Ammon's horn (tissue), 1 donor: ENCODE data around the gene MSX1.

Source experiments
- DNase-seq: peaks from one replicate; pipeline ENCODE4 v3.0.0-alpha.2; 2016; ENCODE audit warnings: low spot score

The MSX1 gene

DNA sequence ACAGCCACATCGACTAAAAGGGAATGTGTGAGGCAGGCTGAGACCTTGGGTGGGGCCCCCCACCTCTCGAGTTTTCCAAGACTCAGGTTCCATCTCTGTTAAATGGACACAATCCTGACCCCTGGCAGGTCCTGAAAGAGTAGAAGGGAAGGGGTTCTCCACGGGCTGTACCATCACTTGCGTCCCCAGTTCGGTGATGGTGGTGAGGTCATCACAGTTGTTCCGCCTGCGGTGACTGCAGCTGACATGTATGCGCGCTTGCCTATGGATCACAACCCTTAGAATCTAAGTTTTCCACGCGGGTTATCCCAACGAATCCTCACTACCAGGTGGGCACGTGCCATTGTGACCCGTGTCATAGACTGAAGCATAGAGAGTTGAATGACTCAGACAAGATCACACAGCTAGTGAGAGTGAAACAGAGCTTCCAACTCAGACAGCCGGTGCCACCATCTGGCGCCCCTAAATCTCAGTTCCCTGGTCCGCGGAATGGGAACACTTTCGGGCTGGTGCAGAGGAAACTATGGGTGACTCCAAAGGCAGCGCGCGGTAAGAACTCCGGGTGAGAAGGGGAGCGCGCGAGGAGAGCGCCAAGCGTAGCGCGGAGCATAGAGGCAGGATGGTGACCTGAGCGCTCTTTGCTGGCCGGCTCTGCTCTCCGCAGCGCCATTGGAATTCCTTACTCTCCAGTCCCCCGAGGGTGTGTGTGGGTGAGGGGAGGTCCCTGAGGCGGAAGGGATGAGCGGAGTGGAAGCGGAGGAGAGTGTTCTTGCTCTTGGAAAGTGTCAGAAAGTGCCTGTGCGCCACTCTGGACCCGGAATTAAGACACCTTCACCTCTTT, 10.5 kb downstream of the MSX1 start:
- DNase-seq: no peak

DNA sequence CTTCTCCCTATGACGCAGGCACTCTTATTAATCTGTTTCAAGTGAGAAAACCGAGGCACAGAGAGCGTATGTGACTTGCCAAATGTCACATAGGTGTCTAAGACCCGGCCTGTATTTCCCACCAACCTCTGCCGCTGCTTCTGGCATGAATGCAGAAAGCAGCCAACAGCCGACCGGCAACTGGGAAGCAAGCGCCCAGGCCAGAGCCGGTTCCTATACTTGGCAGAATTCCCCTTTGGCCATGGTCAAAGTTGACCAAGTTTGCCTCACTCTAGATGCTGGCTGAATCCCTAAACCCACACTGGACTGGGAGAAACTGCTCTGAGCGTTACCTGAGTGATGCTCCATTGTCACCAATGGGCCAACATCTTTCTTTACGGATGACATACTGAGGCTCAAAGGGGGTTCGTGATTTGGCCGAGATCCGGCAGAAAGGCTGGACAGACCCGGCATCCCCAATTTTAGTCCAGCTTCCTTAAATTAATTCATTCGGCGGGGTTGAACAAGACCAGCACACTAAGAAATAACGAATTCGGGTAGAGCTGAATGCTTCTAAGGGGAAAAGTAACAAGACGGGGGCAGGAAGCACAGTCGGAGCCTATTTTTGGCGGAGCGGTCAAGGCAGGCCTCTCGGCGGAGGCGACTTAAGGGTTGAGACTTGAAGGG, 11.2 kb downstream of the MSX1 start:
- no peak for DNase-seq

DNA sequence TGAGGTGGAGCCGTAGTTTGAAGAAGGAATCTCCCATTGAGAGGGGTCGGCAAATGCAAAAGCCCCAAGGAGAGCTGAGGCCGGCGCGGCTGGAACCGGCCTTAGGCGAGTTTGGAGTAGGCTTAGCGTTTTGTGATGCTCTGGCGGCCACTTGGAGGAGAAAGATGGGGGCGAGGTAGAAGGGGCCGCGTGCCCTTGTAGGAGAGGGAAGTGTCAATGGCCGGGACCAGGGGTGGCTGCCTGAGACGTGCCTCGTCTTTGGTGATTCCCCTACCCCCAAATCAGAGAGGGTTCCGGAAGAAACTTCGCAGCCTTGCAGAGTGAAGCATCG, 11.7 kb downstream of the MSX1 start:
- DNase-seq: no peak

DNA sequence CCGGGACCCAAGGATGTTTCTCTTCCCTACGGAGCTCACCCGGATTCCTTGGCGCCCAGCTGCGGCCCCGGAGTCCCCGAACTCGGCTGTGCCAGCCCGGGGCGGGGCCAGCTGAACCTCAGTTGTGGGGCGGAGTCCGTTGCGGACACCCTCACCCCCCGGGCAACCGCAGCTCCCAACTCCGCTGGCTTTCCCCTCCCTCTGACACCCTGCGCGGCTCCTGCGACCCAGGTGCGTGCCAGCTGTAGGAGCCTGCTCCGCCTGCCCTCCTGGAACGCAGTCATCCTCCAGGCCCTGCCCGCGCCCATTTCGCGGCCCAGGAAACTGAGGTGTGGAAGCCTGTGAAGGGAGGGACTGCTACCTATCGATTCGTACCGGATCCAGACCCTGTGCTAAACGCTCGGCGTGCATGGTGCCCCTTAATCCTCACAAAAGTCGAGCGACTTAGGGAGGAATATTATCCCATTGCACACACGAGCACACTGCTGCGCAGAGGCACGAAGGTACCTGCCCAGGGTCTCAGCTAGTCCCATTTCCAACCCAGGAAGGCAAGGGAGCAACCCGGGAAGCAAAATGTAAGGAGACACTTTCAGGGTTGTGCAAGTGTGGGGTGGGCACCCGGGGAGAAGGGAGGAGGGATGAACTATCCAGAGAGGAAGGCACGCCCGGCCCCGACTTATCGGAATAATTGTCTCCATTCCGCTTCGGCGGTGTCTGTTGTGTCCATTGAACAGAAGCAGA, 12.3 kb downstream of the MSX1 start:
- no peak for DNase-seq

DNA sequence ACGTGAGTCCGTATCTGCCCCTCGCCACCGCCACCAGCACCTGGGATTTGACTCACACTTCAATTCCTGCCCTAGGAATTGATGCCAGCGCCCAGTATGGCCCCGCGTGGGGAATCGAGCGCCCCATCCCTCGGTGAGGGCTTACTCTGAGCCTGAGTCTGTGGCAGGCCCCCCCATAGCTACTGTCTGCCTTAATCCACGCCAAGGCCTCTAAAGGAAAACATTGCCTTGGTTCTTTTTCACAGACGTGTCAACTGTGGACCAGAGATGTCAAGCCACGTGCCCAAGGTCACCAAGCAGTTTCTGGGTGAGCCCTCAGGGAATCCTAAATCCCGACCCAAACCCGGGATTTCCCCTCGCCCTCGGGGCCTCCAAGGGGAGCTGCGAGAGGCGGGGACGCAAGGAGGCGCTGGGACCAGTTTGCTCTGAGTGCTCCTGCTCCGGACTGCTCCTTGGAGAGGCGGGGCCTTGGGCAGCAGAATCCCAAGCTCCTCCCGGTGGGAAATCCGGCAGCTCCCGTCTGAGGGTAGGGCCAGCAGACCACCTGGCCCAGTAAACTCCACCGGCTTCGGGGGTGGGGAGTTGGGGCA, 12.9 kb downstream of the MSX1 start:
- DNase-seq: no peak

DNA sequence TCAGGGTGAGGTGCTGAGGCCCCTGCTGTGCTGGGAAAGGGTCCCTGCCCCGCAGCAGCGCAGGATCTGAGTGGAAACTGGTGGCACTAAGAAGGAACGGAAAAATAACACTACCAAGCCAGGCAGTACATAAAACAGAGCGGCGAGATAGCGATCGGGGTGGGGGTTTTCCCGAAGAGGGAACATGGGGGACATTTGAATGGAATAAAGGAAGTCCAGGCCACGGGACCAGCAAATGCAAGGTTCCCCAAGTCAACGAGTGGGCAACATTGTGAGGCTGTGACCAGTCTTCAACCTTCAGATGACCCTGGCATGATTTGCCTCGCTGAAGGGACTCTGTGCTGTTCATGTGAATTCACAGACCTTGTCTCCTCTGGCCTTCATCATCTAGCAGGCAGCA, 13.7 kb downstream of the MSX1 start:
- no peak for DNase-seq

DNA sequence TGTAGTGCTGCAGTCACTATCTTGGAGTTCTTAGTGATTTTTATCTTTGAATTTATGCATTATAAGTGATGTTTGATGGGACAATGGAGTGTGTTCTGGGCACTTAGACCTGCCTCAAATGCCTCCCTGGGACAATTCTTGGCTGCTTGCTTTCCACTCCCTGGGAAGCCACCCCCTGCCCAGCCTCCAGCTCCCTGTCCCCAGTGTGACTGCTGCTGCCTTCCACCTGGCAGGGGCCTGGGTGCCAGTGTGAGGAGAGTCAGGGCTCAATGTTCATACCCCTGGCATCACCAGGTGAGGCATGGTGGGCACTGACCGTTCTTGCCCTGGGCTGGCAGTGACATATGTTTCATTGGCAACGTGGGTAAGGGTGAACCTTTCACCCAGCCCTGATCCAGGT, 14.8 kb downstream of the MSX1 start:
- no peak for DNase-seq

DNA sequence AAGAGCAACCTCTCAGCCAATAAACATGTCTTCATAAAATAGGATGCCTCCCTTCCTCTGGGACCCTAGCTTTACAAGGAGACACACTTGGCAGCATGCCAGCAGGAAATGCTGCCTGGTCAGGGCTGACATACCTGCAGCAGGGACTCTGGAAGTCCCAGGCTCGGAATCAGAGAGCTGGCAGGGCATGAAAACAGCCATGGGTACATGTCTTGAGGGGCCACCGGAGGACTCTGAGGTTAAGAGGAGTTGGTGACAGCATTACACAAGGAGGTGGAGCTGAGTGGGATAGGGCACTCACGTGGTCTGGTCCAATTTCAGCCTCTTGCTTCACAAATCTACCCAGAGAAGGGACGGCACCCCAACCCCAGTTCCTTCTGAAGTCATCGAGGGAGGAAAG, 15.7 kb downstream of the MSX1 start:
- no peak for DNase-seq

DNA sequence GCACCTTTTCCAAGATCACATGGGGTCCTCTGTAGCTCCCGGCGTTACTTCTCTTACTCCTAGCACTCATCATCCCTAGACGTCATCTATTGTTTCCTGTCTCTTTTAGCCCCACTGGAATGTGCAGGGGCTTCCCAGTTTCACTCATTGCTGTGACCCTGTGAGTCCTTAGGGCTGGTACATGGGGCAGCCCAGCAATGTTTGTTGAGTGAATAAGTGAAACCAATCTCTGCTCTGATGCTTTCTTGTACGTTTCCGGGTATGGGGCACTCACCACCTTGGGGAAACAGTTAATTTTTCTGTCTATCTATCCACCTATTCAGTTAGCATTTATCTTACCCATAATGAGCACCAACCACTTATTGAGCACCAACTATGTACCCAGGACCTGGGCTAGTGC, 16.1 kb downstream of the MSX1 start:
- DNase-seq: no peak

DNA sequence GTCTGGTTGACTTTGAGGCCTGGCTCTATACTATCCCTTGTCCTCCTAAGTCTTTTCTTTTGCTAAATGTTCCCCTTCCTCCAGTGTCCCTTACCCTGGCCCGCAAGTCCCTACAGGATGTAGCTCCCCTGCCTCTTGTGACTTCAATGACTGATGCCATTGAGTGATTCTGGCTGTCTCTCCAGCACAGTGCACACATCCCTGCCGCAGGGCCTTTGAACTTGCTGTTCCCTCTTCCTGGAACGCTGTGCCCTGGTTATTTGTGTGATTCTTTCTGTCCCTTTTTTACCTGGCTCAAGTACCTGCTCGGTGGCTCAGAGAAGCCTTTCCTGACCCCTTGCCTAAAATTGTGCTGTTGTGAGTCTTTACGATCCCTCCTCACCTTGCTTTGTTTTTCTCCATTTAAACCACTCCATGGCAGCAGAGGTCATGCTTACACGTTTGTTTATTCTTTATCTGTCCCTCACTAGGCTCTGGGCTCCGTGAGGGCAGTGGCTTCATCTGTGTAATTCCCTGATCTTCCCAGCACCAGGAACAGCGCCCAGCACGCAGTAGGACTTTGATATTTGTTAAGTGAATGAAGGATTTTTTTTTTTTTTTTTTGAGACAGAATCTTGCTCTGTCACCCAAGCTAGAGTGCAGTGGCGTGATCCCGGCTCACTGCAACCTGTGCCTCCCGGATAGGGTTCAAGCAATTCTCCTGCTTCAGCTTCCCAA, 17.6 kb downstream of the MSX1 start:
- no peak for DNase-seq

DNA sequence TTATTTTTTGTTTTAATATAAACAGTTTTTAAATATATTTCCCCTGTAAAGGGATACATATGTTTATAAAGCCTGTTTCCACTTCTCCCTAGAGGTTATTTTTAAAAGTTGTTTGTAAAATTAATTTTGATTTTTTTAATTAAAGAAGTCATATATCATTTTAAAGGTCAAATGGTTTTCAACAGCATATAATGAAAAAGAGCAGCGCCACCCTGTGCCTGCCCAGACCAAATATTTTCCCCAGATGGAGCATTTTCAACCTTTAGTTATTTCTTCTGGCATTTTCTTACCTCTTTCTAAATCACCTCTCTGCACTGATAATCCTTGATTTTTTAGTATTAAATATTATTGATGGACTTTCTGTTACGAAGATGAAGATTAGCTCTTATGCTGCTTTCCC, 21.0 kb downstream of the MSX1 start:
- no peak for DNase-seq

DNA sequence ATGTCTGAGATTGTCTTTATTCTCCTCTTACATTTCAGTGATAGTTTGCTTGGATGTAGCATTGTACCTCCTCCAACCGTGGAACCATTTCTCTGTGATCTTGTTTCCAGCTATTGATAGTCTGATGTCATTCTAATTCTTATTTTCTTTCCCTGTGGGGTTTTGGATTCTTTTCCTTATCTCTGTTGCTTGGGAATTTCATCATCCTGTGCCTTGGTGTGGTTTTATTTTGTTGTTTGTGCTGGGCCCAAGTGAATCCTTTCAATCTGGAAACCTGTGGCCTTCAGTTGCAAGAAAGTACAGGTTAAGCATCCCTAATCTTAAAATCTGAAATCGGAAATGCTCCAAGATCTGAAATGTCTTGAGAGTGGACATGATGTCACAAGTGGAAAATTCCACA, 22.0 kb downstream of the MSX1 start:
- no peak for DNase-seq

DNA sequence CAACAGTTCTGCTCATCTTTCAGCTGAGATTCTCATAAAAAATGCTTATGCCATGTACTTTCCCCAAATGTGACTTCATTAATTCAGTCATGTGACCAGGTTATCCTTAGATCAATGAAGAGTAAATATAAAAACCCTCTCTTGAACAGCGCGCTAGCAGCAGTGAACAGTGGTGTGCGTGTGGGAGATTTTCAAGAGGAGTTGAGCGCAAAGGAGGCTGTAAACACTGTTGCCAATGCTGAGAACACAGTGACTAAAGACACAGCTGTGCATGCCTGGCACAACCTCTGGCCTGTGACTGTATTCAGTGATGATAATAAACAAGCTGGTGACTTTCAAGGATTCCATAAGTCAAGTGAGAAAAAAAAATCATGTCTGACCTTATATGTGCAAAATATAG, 25.1 kb downstream of the MSX1 start:
- peak; percentile 30 for DNase-seq

DNA sequence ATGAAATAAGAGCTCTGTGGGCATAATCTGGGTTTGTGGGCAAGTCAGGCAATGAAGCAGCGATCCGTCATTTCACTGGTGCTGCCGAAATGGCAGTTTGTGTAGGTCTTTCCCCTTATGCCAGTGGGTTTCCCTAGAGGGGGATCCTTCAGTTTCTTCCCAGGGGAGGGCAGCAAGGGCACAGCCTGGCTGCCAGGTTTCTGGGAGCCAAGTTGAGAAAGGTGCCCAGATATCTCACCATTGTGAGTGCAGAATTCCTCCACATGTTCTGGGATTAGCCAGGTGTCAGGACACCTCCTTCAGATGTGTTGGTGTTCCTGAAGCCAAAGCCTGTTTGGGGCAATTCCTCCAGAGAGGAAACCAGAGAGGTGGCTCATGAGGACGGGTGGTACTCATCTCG, 28.0 kb downstream of the MSX1 start:
- DNase-seq: no peak

DNA sequence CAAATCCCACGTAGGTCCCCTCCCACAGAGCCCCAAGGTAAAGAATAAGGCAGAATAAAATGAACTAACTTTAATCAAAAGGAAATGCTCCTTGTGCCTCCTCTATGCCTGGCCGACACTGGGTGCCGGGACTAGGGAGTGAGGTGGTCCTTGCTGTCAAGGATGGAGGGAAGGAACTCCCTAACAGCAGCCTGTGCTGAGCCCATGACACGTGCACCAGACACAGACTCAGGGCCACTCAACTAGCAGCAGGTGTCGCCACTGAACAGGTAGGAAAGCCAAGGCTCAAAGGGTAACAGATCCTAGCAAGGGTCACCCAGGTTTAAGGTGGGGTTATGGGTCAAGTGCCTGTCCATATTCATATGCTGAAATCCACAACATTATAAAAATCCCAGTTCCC, 29.2 kb downstream of the MSX1 start:
- DNase-seq: no peak

DNA sequence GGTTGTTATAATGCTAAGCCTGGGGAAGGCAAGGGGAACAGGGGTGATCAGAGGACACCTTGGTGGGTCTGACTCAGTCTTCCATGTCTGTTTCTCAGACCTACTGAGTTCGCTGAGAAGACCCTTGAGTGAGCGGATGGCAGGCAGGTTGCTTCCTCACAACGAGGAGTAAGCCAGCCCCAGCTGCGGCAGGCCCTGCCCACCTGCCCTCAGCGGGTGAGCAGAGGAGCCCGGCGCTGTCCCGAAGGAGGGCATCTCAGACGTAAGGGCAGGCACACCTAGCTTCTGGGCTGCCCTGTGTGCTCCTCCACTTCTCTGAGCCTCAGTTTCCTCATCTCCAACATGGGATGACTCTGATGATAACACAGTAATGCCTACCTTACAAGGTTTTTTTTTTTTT, 30.3 kb downstream of the MSX1 start:
- DNase-seq: no peak

DNA sequence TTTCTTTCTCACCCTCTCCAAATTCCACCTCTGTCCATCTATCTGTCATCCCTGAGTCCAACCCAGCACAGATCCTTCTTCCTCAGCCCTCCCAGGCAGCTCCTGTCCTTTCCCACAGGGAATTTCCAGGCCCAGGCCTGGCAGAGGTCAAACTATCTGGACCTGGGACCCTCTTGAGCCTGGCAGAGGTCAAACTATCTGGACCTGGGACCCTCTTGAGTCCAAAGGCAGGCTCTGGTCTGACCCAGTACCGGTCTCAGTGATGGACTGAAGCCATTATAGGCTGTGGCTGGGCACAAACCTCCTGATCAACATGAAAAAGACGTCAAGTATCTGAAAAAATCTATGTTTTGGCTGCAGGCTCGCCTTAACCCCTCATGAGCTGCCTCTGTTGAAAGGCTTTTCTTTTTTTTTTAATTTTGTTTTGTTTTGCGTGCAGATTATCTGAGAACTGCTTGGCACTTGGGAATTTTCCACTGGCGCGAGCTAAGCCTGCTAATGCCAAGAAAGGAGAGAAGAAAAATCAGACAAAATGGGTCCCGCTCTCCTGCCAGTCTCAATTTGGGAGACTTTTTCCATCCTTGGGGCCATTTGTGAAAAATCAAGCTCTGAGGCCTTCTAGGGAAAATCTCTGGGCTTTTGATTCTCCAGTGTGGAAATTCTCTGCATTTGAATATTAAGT, 31.2 kb downstream of the MSX1 start:
- peak; percentile 21 for DNase-seq

DNA sequence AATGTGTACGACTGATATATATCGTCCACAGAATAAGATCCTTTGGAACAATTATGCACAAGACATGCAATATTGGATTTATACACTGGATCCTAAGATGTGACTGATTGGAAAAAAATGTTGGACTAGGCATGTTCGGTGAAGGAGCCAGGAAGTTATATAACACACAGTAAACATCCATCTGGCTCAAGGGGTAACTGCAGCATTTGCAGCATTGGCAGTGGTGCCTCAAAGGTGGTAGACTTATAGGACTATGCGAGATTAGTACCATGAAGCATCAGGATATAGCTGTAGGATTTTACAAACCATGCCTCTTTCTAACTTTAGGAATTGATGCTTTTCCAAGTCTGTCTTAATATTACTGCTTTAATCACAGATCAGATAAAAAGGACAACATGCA, 34.3 kb downstream of the MSX1 start:
- no peak for DNase-seq

DNA sequence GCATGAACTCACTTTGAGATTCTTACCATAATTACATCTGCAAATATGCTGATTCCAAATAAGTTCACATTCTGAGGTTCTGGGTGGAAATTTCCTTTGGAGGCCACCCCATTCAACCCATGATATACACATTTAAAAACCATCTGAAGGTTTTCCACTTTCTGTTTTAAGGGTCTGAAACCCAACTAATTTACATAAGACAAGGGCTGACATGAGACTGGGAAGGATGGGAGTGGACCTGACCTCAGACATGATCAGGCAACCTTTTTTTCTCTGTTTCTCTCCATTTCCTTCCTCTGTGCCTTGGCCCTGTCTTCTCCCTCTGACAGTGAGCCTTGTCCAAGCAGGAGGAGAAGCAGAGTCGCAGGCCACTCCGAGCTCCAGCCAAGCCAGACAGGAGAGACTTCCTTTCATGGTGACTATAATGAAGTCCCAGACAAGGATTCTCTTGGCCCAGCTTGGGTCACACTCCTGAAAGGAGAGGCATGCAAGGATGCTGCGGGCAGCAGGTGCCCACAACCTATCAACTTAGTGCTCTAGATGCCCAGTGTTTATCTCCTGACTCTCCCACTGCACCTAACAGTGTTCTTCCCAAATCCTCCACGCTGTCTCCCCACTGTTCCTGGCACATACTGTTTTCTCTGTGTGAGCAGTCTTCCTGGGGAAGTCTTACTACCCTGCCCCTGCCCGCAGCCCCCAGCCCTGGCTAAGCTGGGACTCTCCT, 39.9 kb downstream of the MSX1 start:
- no peak for DNase-seq

DNA sequence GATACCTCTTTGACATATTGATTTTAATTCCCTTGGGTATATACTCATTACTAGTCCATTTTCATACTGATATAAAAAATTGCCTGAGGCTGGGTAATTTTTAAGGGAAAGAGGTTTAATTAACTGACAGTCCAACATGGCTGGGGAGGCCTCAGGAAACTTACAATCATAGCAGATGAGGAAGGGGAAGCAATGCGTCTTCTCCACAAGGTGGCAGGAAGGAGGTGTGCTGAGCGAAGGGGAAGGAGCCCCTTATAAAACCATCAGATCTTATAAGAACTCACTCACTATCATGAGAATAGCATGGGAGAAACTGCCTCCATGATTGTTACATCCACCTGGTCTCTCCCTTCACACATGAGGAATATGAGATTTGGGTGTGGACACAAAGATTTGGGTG, 42.4 kb downstream of the MSX1 start:
- DNase-seq: no peak

DNA sequence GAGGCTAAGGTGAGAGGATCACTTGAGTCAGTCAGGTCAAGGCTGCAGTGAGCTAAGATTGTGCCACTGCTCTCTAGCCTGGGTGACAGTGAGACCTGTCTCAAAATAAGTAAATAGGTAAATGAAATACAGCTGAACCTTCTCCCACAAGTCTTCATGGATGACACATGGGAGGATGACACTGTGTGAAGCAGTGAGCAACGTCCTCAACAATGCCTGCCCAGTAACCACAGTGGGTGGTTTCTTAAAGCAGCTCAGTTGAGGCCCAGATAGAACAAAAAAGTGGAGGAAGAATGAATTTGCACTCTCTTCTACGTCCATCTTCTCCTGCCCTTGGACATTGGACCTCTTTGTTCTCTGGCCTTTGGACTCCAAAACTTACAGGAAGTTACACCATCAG, 52.7 kb downstream of the MSX1 start:
- no peak for DNase-seq
